Body of pancreas (tissue), 4 donors: ENCODE data around the gene PRR12. TPM values are rescaled to one million over a fixed set of nuclear protein-coding genes. Genes with fewer than 3 reads are reported as not detected.

ENCODE experiments used
- ATAC-seq: fragments of 150-250 bp; one replicate; pipeline ENCODE4 v1.9.1; 2016
- DNase-seq, 4 donors: peaks; one replicate each; pipeline ENCODE4 v3.0.0-alpha.2; 2019
- H3K27ac ChIP-seq, 4 donors: fragments of 200-600 bp; sonication (generic); 1 replicate in 3 of 4; 2 replicates in 1 of 4; pipeline versions ENCODE4 v1.5.1 to v1.6.1; 2016 to 2019; ENCODE audit warnings: mild to moderate bottlenecking in 1 of 4, mixed read lengths in 1 of 4, moderate library complexity in 1 of 4
- H3K27me3 ChIP-seq, 2 donors: fragments of 200-600 bp; sonication (generic); one replicate each; pipeline ENCODE4 v1.6.0; 2016; ENCODE audit warnings: mild to moderate bottlenecking in 1 of 2
- H3K36me3 ChIP-seq, 2 donors: fragments of 200-600 bp; sonication (generic); replicated peaks in 1 of 2; 2 replicates each; pipeline ENCODE4 v1.5.1; 2016; ENCODE audit warnings: low read depth in 2 of 2; ENCODE audit not compliant: insufficient read depth in 1 of 2
- H3K4me1 ChIP-seq: fragments of 200-600 bp; sonication (generic); one replicate; pipeline ENCODE4 v1.6.0; 2016
- H3K4me3 ChIP-seq, 2 donors: fragments of 200-600 bp; sonication (generic); 1 replicate in 1 of 2; 2 replicates in 1 of 2; pipeline ENCODE4 v1.5.1; 2016 to 2019
- H3K9me3 ChIP-seq, 3 donors: fragments of 200-600 bp; sonication (generic); 1 replicate in 2 of 3; 2 replicates in 1 of 3; pipeline ENCODE4 v1.5.1; 2016
- CTCF ChIP-seq, 7 experiments: fragments of 450-650 bp in 4 of 7; fragments of 200-600 bp in 3 of 7; sonication (generic) in 3 of 7; IDR thresholded peaks; one replicate each; pipeline ENCODE4 v1.5.1; 2016 to 2019; ENCODE audit warnings: antibody characterized with exemption in 7 of 7
- POLR2A ChIP-seq, 3 donors: fragments of 450-650 bp; IDR thresholded peaks; one replicate each; pipeline ENCODE4 v1.6.1; 2016; ENCODE audit warnings: antibody characterized with exemption in 3 of 3, mild to moderate bottlenecking in 2 of 3
- WGBS, 2 donors: methylation state at CpG; one replicate each; pipeline ENCODE4 v1.1.5; 2017; 5-methylcytosine and 5-hydroxymethylcytosine counted together
- intact Hi-C: fragments of 100-400 bp; cut with DNase I; formaldehyde crosslinking; loops from one replicate; pipeline ENCODE4 v1.15.1; 2023
- total RNA-seq, 2 donors: library from RNA; depleted of rRNA; stranded (reverse); fragments of >200 nt; gene quantifications; one replicate each; pipeline ENCODE4 v1.1.0, GENCODE V29; 2016

The PRR12 gene
- total RNA-seq, 2 donors from 2014 or later = 8.0 to 23.4 TPM

- no peaks in the 10 kb centered on the region for H3K27me3 ChIP-seq
- TF ChIP-seq POLR2A (IDR thresholded peaks at IDR 0.05) (no peak), CTCF (IDR thresholded peaks at IDR 0.05) (no peak)
- peaks cover 0 to 3% of the 10 kb centered on the region in 2 donors for H3K36me3 ChIP-seq
- no peak for DNase-seq
- H3K4me1 ChIP-seq = peaks cover 11% of the 10 kb centered on the region
- H3K27ac ChIP-seq = no peak overlapping the region
- ATAC-seq = no peak
- no peaks in the 10 kb centered on the region for H3K9me3 ChIP-seq
- H3K4me3 ChIP-seq = no peak overlapping the region
- intact Hi-C loops = no loop called here
- 96 to 97% methylated on average over 11 to 12 of the region's 12 CpGs for WGBS, 2 donors
These were observed 18.6 kb downstream of the PRR12 start for GRCh38 chr19:49609499-49610092.

GRCh38 chr19:49613374-49613773 lies 22.4 kb downstream of the PRR12 start:
- ATAC-seq (peak; percentile 31), DNase-seq (peak in 2 of 4 donors; percentile 33 to 61)
- no peak for TF ChIP-seq CTCF (IDR thresholded peaks at IDR 0.05)
- no peak overlapping the region for H3K27ac ChIP-seq
- 43 to 52% methylated on average over 4 of the region's 4 CpGs for WGBS, 2 donors
- no peaks in the 10 kb centered on the region for H3K27me3 ChIP-seq
- H3K4me3 ChIP-seq = no peak overlapping the region
- H3K36me3 ChIP-seq = peaks cover 9 to 12% of the 10 kb centered on the region in 2 donors
- peaks cover 11% of the 10 kb centered on the region for H3K4me1 ChIP-seq
- H3K9me3 ChIP-seq = no peaks in the 10 kb centered on the region
- intact Hi-C loops = no loop called here

- Histone ChIP-seq H3K36me3 (peaks cover 9 to 14% of the 10 kb centered on the region in 2 donors), H3K4me1 (peaks cover 11% of the 10 kb centered on the region), H3K27ac (no peak overlapping the region), H3K27me3 (no peaks in the 10 kb centered on the region), H3K4me3 (no peak overlapping the region), H3K9me3 (no peaks in the 10 kb centered on the region)
- intact Hi-C loops = no loop called here
- TF ChIP-seq POLR2A (IDR thresholded peaks at IDR 0.05) (no peak), CTCF (IDR thresholded peaks at IDR 0.05) (no peak)
- ATAC-seq = no peak
- no peak for DNase-seq
- 88 to 91% methylated on average over 11 to 19 of the region's 19 CpGs for WGBS, 2 donors
These were observed 23.3 kb downstream of the PRR12 start for GRCh38 chr19:49614096-49614833.

- intact Hi-C loops = no loop called here
- H3K4me1 ChIP-seq = peaks cover 11% of the 10 kb centered on the region
- no peak overlapping the region for H3K27ac ChIP-seq
- H3K4me3 ChIP-seq = no peak overlapping the region
- H3K9me3 ChIP-seq = no peaks in the 10 kb centered on the region
- H3K27me3 ChIP-seq = no peaks in the 10 kb centered on the region
- no peak for DNase-seq
- WGBS, 2 donors = 93 to 97% methylated on average over 23 of the region's 23 CpGs
- H3K36me3 ChIP-seq = peaks cover 9 to 17% of the 10 kb centered on the region in 2 donors
- ATAC-seq = no peak
- no peak for TF ChIP-seq POLR2A (IDR thresholded peaks at IDR 0.05)
These were observed 24.9 kb downstream of the PRR12 start for GRCh38 chr19:49615861-49616260.

- no peak for DNase-seq
- H3K36me3 ChIP-seq = peaks cover 9 to 17% of the 10 kb centered on the region in 2 donors
- 94 to 97% methylated on average over 7 of the region's 7 CpGs for WGBS, 2 donors
These were observed 25.6 kb downstream of the PRR12 start for GRCh38 chr19:49616532-49616931.

More at GRCh38 chr19:49616532-49616931, 25.6 kb downstream of the PRR12 start:
- Histone ChIP-seq H3K27ac (no peak overlapping the region), H3K4me3 (no peak overlapping the region), H3K9me3 (no peaks in the 10 kb centered on the region), H3K4me1 (peaks cover 11% of the 10 kb centered on the region), H3K27me3 (no peaks in the 10 kb centered on the region)
- ATAC-seq = no peak
- TF ChIP-seq POLR2A (IDR thresholded peaks at IDR 0.05) (no peak), CTCF (IDR thresholded peaks at IDR 0.05) (no peak)
- intact Hi-C loops = no loop called here
